ENCODE results near the gene UBC.
"Not testable (repeated sequence)": the region's sequence is repeated elsewhere in the genome, so short reads cannot be mapped to it uniquely, and the experiment has no call there.

UBC gene

GRCh38 chr12:124914392-124915238, at the start of gene UBC:
Gene UBC (minus strand): TSS chr12:124914650. CDS start chr12:124913771, 879 bp downstream.
- no peak for DNase-seq

GRCh38 chr12:124963211-124963610, 48.8 kb upstream of the UBC start:
- DNase-seq: no peak

- DNase-seq: no peak
These were observed 46.6 kb upstream of the UBC start for GRCh38 chr12:124961055-124961454.

- no peak for DNase-seq
These were observed 42.1 kb upstream of the UBC start for GRCh38 chr12:124956571-124956970.

- no peak for DNase-seq
These were observed 40.3 kb upstream of the UBC start for GRCh38 chr12:124954771-124955170.

GRCh38 chr12:124953689-124954405, 39.4 kb upstream of the UBC start:
- no peak for DNase-seq

GRCh38 chr12:124952801-124953200, 38.4 kb upstream of the UBC start:
- no peak for DNase-seq

GRCh38 chr12:124952295-124952694, 37.8 kb upstream of the UBC start:
- DNase-seq: no peak

- DNase-seq: no peak
These were observed 35.6 kb upstream of the UBC start for GRCh38 chr12:124949779-124950728.

GRCh38 chr12:124949066-124949465, 34.6 kb upstream of the UBC start:
- DNase-seq: no peak

GRCh38 chr12:124947561-124948398, 33.3 kb upstream of the UBC start:
- no peak for DNase-seq

GRCh38 chr12:124947013-124947412, 32.6 kb upstream of the UBC start:
- no peak for DNase-seq

GRCh38 chr12:124946447-124946793, 32.0 kb upstream of the UBC start:
- no peak for DNase-seq

GRCh38 chr12:124941170-124941527, 26.7 kb upstream of the UBC start:
- no peak for DNase-seq

- no peak for DNase-seq
These were observed 26.1 kb upstream of the UBC start for GRCh38 chr12:124940393-124941169.

GRCh38 chr12:124940143-124940392, 25.6 kb upstream of the UBC start:
- no peak for DNase-seq

GRCh38 chr12:124939421-124940142, 25.1 kb upstream of the UBC start:
- no peak for DNase-seq

GRCh38 chr12:124939079-124939420, 24.6 kb upstream of the UBC start:
- no peak for DNase-seq

- no peak for DNase-seq
These were observed 24.1 kb upstream of the UBC start for GRCh38 chr12:124938587-124938986.

- no peak for DNase-seq
These were observed 23.7 kb upstream of the UBC start for GRCh38 chr12:124938108-124938507.

- not testable (repeated sequence) for DNase-seq
These were observed 17.1 kb upstream of the UBC start for GRCh38 chr12:124931528-124931927.

Measured in NCI-H1105 treated with DMSO at 0.1 percent for 48 hours (cell line).